ENCODE measurements around the gene AHSG.

DNA sequence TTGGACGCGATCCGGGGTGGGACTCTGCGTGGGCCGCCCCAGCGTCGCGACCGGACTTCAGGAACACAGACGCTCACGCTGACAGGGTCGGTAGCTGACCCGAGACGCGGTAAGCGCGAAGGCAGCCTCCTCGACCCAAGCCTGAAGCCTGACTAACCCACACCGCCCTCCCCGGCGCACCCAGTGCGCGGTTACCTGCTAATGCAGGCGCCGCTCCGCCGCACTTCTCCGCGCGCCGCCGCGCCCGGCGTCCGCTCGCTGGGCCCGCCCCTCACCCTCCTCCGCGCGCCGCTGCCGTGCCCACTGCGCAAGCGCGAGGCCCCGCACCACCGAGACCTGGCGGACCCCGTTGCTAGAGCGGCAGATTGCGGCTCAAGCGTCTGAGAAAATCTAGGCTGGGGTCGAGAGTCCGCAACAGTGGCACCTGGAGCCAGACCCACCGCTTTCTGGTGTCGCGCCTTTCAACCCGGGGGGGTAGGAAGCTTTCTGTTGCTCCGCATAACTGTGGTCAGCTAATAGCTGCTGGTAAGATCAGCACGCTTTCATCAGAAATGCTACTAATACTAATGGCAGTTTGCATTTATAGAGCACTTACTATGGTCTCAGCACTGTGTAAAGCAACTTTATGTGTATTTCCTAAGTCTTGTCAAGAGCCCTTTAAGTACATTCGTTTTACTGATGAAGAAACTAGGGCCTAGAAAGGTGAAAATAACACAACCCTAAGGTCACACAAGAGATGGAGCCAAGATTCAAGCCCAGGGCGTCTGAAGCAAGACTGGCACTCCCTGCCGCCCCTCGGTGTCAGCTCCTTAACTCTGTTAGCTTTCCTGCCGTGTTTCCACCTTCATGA, 45.6 kb upstream of the AHSG start, which contains the start of gene TBCCD1:
- peak; percentile 93 to 96 for TF ChIP-seq POLR2A (IDR thresholded peaks at IDR 0.05)
- TF ChIP-seq, protein P1, sequence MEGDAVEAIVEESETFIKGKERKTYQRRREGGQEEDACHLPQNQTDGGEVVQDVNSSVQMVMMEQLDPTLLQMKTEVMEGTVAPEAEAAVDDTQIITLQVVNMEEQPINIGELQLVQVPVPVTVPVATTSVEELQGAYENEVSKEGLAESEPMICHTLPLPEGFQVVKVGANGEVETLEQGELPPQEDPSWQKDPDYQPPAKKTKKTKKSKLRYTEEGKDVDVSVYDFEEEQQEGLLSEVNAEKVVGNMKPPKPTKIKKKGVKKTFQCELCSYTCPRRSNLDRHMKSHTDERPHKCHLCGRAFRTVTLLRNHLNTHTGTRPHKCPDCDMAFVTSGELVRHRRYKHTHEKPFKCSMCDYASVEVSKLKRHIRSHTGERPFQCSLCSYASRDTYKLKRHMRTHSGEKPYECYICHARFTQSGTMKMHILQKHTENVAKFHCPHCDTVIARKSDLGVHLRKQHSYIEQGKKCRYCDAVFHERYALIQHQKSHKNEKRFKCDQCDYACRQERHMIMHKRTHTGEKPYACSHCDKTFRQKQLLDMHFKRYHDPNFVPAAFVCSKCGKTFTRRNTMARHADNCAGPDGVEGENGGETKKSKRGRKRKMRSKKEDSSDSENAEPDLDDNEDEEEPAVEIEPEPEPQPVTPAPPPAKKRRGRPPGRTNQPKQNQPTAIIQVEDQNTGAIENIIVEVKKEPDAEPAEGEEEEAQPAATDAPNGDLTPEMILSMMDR (IDR thresholded peaks at IDR 0.05), result peak in 2 of 6 experiments; percentile 4 to 6

All from Peyer's patch (tissue), 4 donors.